GM10847 (cell line): ENCODE results near the gene FBXL16.

Experiments used
- POLR2A ChIP-seq: IDR thresholded peaks from 2 replicates; pipeline ENCODE4 v1.6.1; 2011; ENCODE audit not compliant: insufficient read length; ENCODE audit errors: extremely low read depth

The FBXL16 gene

DNA sequence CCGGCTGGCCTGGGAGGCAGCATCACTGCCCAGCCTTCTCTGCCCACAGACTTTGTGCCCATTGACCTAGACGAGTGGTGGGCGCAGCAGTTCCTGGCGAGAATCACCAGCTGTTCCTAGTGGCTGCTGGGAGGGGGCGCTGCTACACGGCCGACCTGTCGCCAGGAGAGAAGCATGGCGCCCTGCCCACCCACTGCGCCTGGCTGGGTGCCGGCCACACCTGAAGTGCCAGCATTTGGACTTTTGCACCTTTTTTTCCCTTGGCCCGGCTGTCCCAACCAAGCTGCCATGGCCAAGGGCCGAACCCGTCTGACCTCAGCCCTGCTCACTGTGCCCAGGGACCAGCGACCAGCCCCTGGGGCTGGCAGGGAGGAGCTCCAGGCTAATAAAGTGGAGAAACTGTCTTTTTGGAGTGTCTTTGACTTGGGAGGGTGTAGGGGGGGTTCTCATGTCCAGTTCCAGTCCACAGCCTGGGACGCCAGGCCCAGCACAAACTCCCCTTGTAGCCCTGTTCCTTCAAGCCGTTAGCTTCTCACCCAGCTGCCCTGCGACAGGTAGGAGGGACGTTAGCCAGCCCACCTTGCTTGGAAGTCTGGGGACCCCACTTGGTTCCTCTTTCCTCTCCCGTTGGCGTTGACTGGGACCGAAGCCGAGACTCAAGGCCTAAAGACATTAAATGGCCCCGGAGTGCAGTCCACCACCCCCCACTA is 57.4 kb downstream of the FBXL16 start:
- TF ChIP-seq POLR2A: no peak

DNA sequence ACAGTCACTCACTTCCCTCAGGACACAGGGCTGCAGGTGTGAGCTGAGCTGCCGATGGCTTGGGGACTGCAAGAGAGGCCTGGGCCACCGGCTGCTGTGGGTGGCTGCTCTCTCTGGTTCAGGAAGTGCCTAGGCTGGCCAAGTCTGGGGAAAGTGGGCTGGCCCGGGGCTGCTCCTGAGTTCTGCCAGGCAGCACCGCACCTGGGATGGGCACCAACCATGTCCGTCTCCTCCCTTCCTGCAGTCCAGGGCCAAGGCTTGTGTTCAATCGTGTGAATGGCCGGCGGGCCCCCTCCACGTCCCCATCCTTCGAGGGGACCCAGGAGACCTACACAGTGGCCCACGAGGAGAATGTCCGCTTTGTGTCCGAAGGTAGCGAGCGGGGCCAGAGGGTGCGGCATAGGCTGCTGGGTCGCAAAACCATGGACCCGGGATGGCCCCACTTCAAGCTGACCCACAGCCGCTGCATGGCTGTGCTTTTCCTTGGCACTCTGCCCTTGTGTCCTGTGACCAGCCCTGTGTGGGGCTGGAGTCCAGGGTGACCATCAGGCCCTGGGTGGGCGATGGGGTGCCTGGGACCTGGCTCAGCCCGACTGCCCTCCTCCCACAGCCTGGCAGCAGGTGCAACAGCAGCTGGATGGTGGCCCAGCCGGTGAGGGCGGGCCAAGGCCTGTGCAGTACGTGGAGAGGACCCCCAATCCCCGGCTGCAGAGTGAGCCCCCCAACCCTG is 58.3 kb downstream of the FBXL16 start:
- no peak for TF ChIP-seq POLR2A

DNA sequence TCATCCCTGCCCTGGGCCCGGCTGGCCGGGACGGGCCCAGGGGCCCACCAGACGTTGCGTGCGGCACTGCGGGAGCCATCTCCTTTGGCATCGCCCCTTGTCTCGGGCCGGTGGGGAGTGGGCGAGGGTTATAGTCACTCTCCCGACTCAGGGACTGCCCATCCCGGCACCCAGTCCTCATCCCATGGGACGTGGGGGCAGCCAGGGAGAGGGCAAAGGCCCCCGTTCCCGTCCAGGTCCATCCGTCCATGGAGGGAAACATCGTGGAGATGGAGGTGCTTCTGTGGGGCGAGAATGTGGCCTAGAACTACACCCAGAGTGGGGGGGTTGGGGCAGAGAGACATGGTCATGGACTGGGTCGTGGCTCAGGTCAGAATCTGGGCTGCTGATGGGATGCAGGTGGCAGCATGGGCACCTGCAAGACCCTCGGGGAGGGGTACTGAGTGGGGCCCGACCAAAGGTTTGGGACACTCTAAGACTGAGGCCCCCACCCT is 58.9 kb downstream of the FBXL16 start:
- no peak for TF ChIP-seq POLR2A

DNA sequence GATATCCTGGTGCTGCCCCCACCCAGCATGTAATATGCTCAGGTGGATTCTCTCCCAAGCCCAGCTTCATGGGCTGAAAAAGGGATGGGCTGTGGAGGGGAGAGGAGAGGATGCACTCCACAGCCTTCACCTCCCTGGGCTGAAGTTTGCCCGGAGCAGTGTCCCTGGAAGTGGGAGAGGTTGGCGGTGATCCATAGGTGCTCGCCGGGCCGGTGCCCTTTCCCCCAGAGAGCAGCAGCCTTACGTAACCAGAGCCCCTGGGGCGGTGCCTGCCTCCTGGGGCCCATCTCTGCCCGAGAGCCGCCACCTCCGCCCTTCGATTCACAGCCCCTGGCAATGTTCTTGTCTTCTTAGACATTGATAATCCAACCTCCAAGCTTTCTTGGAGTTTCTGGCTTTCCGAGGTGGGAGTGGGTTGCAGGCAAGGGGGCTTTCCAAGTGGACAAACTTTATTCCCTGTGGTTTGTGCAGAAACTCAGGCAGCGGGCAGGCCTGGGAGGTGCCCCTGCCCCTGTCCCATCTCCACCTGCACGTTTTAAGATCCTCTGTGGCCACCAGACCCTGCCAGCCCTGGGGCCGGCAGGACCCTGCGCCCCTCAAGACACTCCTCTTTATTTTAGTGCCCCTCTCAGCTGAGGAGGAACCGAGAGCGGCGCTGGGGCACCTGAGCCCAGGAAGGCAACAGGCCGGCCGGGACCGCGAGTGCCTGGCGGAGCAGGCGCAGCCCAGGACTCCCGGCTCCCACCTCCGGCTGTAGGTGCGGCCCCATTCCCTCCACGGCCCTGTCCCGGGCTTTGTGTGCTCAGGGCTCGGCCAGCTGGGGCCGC is 59.5 kb downstream of the FBXL16 start:
- no peak for TF ChIP-seq POLR2A

DNA sequence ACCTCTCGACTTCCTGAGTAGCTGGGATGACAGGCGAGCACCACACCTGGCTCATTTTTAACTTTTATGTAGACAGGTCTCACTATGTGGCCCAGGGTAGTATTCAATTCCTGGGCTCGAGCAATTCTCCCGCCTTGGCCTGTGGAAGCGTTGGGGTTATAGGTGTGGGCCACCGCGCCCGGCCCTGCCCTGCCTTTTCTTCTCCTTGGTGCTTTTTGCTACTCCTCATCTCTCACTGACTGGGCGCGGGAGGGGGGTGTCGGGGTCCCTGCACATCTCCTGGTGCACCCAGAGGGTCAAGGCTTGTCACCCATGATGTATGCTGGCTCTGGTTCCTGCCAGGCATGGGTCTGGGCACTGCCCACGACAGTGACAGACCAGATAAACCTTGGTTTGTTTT is 61.0 kb downstream of the FBXL16 start:
- TF ChIP-seq POLR2A: no peak

DNA sequence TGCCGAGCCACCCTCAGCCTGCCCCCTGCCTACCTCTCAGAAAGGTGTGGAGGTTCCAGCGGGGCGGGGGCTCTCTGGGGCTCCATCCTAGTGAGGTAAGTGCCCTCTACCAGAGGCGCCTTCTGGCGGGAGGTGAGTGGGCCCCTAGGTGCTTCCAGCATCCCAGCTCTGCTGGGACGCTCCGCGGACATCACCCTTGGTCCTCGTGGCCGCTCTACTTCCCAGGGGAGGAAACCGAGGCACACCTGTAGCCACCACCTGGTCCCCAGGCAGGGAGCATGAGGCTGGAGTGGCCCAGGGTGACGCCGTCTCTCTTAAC is 62.6 kb downstream of the FBXL16 start:
- no peak for TF ChIP-seq POLR2A
